ENCODE measurements around the gene EGFLAM.

DNA sequence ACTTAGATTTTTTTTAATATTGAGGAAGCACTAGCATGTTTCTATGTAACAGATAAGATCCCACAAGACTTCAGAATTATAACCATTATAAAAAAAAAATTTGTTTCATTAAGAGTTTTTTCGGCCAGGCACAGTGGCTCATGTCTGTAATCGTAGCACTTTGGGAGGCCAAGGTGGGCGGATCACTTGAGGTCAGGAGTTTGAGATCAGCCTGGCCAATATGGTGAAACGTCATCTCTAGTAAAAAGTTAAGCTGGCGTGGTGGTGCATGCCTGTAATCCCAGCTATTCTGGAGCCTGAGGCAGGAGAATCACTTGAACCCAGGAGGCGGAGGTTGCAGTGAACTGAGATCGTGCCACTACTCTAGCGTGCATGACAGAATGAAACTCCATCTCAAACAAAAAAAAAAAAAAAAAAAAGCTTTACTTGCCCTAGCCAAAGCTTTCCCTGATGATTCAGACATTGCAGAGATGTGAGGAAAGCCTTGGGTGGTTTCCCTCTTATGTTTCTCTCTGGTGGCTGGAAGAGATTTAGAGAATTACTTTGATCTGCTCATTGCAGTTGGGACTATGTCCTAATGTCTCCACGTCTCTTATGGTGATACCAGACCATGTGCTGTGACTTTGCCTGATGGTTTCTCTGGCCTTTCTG, 65.4 kb downstream of the EGFLAM start:
- TF ChIP-seq, protein P1, sequence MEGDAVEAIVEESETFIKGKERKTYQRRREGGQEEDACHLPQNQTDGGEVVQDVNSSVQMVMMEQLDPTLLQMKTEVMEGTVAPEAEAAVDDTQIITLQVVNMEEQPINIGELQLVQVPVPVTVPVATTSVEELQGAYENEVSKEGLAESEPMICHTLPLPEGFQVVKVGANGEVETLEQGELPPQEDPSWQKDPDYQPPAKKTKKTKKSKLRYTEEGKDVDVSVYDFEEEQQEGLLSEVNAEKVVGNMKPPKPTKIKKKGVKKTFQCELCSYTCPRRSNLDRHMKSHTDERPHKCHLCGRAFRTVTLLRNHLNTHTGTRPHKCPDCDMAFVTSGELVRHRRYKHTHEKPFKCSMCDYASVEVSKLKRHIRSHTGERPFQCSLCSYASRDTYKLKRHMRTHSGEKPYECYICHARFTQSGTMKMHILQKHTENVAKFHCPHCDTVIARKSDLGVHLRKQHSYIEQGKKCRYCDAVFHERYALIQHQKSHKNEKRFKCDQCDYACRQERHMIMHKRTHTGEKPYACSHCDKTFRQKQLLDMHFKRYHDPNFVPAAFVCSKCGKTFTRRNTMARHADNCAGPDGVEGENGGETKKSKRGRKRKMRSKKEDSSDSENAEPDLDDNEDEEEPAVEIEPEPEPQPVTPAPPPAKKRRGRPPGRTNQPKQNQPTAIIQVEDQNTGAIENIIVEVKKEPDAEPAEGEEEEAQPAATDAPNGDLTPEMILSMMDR (conservative IDR thresholded peaks at IDR 0.05; ENCODE audit: low read depth, low read length) = no peak
- TF ChIP-seq EZH2 (IDR thresholded peaks at IDR 0.05; ENCODE audit: borderline replicate concordance, low read depth, low read length, poor library complexity, severe bottlenecking) = no peak
